ENCODE results near the gene OPA3. TPM values are rescaled to one million over a fixed set of nuclear protein-coding genes. Genes with fewer than 3 reads are reported as not detected.

Gene OPA3
- polyA plus RNA-seq, 1 donor from 2014 or later = 6.0 TPM

- peaks cover 22% of the 10 kb centered on the region for H3K27me3 ChIP-seq (ENCODE audit: insufficient read depth, low read depth, low read length)
- no peaks in the 10 kb centered on the region for H3K36me3 ChIP-seq (ENCODE audit: insufficient read depth, low read length)
- TF ChIP-seq SMC3 (conservative IDR thresholded peaks at IDR 0.05; ENCODE audit: poor library complexity) = no peak
- TF ChIP-seq EP300 (conservative IDR thresholded peaks at IDR 0.05; ENCODE audit: poor library complexity, severe bottlenecking) = no peak
- TF ChIP-seq REST (IDR thresholded peaks at IDR 0.05; ENCODE audit: borderline replicate concordance) = no peak
- TF ChIP-seq POLR2AphosphoS5 (IDR thresholded peaks at IDR 0.05) = no peak
- no peak for TF ChIP-seq RAD21 (conservative IDR thresholded peaks at IDR 0.05)
- TF ChIP-seq TAF1 (IDR thresholded peaks at IDR 0.05; ENCODE audit: low read depth) = no peak
- no peak for TF ChIP-seq EZH2 (IDR thresholded peaks at IDR 0.05; ENCODE audit: borderline replicate concordance, insufficient read depth, low read length, poor library complexity, severe bottlenecking)
- no peak for TF ChIP-seq MXI1 (conservative IDR thresholded peaks at IDR 0.05; ENCODE audit: poor library complexity, severe bottlenecking)
- no peak for TF ChIP-seq CTCF (IDR thresholded peaks at IDR 0.05; ENCODE audit: poor library complexity, severe bottlenecking)
- H4K20me1 ChIP-seq (ENCODE audit: insufficient read depth) = no peaks in the 10 kb centered on the region
- no peaks in the 10 kb centered on the region for H3K79me2 ChIP-seq (replicated peaks; ENCODE audit: insufficient read depth, low read length)
- no peak overlapping the region for H3K4me2 ChIP-seq (ENCODE audit: low read length)
- no peaks in the 10 kb centered on the region for H3K9me2 ChIP-seq (ENCODE audit: insufficient read depth, low read length)
- no peak overlapping the region for H3K4me3 ChIP-seq (ENCODE audit: low read length)
- H3K9me3 ChIP-seq (ENCODE audit: low read length) = no peaks in the 10 kb centered on the region
- no peak overlapping the region for H3K27ac ChIP-seq (ENCODE audit: low read length)
- no peak overlapping the region for H2AFZ ChIP-seq (ENCODE audit: low read depth, low read length)
- H3F3A ChIP-seq (ENCODE audit: insufficient read depth, low read length, poor library complexity, severe bottlenecking) = no peaks in the 10 kb centered on the region
- no peak overlapping the region for H3K9ac ChIP-seq (ENCODE audit: low read length)
Measured at GRCh38 chr19:45587873-45588272, 3.3 kb upstream of the OPA3 start.

GRCh38 chr19:45585158-45585577, 566 bp upstream of the OPA3 start:
- no peaks in the 10 kb centered on the region for H3K79me2 ChIP-seq (replicated peaks; ENCODE audit: insufficient read depth, low read length)
- no peaks in the 10 kb centered on the region for H3K36me3 ChIP-seq (ENCODE audit: insufficient read depth, low read length)
- H3K9me2 ChIP-seq (ENCODE audit: insufficient read depth, low read length) = no peaks in the 10 kb centered on the region
- H2AFZ ChIP-seq (ENCODE audit: low read depth, low read length) = peak overlapping the region; percentile 92
- H4K20me1 ChIP-seq (ENCODE audit: insufficient read depth) = no peaks in the 10 kb centered on the region
- no peaks in the 10 kb centered on the region for H3F3A ChIP-seq (ENCODE audit: insufficient read depth, low read length, poor library complexity, severe bottlenecking)
- H3K9me3 ChIP-seq (ENCODE audit: low read length) = no peaks in the 10 kb centered on the region
- peak overlapping the region; percentile 88 for H3K4me3 ChIP-seq (ENCODE audit: low read length)
- H3K27ac ChIP-seq (ENCODE audit: low read length) = peak overlapping the region; percentile 97
- no peak for TF ChIP-seq EZH2 (IDR thresholded peaks at IDR 0.05; ENCODE audit: borderline replicate concordance, insufficient read depth, low read length, poor library complexity, severe bottlenecking)
- TF ChIP-seq MXI1 (conservative IDR thresholded peaks at IDR 0.05; ENCODE audit: poor library complexity, severe bottlenecking) = no peak
- TF ChIP-seq REST (IDR thresholded peaks at IDR 0.05; ENCODE audit: borderline replicate concordance) = no peak
- no peak for TF ChIP-seq RAD21 (conservative IDR thresholded peaks at IDR 0.05)
- no peak for TF ChIP-seq EP300 (conservative IDR thresholded peaks at IDR 0.05; ENCODE audit: poor library complexity, severe bottlenecking)
- no peak for TF ChIP-seq TAF1 (IDR thresholded peaks at IDR 0.05; ENCODE audit: low read depth)
- no peak for TF ChIP-seq CTCF (IDR thresholded peaks at IDR 0.05; ENCODE audit: poor library complexity, severe bottlenecking)
- TF ChIP-seq POLR2AphosphoS5 (IDR thresholded peaks at IDR 0.05) = no peak
- no peak for TF ChIP-seq SMC3 (conservative IDR thresholded peaks at IDR 0.05; ENCODE audit: poor library complexity)
- H3K27me3 ChIP-seq (ENCODE audit: insufficient read depth, low read depth, low read length) = peaks cover 6% of the 10 kb centered on the region
- H3K4me2 ChIP-seq (ENCODE audit: low read length) = peak overlapping the region; percentile 58
- peak overlapping the region; percentile 68 for H3K9ac ChIP-seq (ENCODE audit: low read length)

Measured in neural cell (in vitro differentiated cells).